Endothelial cell of hepatic sinusoid (primary cell): ENCODE results near the gene MRPS12.

Source experiments
- in situ Hi-C: cut with HindIII; loops from 2 replicates; pipeline ENCODE4 v1.10.0; 2017; ENCODE audit warnings: low sequenced_read_pairs

MRPS12 gene

DNA sequence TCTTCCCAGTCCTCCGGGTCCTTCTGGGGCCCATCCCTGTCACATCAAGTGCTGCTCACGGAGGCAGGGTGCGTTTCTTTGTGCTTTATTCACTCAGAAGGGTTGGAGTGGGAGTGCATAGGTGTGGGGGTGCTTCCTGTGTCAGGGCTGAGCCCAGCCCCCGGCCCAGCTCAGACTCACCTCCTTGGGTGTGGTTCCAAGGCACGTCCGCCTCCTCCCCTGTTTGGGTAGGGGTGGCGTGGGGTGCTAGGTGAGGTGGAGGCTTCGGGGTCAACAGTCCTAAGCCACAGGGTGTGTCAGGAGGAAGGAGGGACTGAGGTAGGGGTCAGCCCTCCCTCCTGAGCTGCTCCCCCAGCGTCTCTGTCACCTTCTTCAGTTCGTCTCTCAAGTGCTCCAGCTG lies 21.8 kb upstream of the MRPS12 start:
- in situ Hi-C loops, result loop anchor here (25.0 kb wide), 1 partner anchor 147 kb away; the partner anchor contains the start of gene LGALS7

DNA sequence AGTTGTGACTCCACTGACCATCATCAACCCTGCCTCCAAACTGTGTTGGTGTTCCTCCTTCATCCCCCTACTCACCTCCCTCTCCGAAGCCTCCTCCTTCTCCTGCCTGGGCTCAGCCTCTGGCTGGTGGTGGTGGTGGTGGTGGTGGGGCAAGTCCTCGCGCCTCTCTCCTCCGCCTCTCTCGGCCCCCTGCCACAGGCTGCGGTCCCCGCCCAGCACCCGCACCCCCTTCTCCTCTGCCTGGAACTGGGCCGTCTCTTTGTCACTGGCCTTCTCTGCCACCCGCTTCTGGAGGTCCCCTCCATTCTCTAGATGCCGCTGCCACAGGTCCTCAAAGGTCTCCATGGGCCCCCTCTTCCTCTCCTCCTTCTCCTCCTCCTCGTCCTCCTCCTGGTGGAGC lies 20.3 kb upstream of the MRPS12 start:
- in situ Hi-C loops, result loop anchor here (25.0 kb wide), 1 partner anchor 148 kb away; the partner anchor contains the start of gene LGALS7

DNA sequence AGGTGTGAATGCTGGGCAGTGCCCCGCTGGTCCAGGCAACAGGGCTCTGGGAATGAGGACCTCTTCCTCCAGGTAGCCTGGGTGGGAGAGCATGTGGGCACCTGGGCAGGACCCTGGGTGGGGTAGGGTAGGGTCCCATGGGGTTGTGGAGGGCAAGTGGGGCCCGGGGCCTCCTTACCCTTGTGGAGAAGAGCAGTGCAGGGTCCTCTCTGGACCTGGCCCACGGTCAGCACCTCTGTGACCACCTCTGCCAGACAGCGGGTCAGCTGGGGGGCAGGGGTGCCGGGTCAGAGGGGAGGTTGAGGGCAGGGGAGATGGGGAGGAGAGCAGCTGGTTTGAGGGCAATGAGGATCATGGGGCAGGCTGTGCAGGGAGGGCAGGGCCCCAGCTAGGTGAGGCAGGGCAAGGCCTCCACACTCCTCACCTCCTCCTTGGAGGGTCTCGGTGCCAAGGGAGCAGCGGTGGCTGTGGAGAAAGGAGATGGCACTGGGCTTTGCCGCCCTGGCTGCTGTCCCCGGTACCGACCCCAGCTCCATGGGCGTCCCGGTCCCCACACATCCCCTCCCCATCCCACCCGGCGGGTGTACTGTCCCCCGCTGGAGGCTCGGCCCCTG lies 19.2 kb upstream of the MRPS12 start:
- in situ Hi-C loops, result loop anchor here (25.0 kb wide), 1 partner anchor 149 kb away; the partner anchor contains the start of gene LGALS7

DNA sequence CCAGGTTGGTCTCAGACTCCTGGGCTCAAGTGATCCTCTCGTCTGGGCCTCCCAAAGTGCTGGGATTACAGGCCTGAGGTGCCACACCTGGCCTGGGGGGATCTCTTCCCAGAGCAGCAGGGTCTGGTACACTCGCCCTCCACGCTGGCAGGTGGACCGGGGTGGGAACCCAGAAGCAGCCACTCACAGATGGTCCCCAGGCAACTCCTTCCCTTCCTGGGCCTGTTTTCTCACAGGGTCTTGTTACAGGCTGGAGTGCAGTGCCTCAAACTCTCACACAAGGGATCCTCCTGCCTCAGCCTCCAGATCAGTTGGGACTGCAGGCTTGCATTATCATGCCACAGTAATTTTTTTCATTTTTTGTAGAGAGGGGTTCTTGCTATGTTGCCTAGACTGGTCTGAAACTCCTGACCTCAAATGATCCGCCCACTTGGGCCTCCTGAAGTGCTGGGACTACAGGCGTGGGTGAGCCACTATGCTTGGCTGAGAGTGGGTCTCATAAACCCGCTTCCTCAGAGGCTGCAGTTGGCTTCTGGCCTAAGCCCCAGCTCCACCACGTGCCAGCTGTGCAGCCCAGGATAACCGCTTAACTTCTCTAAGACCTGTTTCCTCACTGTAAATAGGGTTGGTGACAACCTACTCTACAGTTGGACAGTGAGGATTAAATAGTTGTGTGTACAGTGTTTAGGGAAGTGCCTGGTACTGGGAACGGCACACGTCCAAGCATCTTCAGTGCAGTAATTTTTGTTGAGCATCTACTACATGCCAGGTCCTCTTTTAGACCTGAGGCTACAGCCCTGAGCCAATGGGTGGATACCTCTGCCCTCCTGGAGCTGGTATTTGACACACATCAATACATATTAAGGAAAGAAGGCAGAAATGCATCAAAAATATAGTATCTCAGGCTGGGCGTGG lies 17.9 kb upstream of the MRPS12 start:
- in situ Hi-C loops, result loop anchor here (25.0 kb wide), 1 partner anchor 151 kb away; the partner anchor contains the start of gene LGALS7

DNA sequence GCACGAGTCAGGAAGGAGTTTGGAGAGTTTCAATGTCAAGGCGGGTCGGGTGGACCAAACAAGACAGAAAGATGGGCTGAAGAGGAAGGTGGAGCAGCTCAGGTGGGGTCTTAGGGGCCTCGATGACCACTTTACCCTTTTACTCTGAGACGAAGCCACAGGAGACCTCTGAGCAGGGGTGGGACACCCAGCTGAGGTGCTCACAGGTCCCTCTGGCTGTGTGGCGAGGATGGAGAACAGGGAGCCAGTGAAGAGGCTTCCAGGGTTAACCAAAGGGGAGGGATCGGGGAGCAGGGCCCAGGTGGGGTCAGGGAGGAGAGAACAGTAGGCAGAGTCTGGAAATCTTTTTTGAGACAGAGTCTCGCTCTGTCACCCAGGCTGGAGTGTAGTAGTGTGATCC lies 16.8 kb upstream of the MRPS12 start:
- in situ Hi-C loops, result loop anchor here (25.0 kb wide), 1 partner anchor 152 kb away; the partner anchor contains the start of gene LGALS7

DNA sequence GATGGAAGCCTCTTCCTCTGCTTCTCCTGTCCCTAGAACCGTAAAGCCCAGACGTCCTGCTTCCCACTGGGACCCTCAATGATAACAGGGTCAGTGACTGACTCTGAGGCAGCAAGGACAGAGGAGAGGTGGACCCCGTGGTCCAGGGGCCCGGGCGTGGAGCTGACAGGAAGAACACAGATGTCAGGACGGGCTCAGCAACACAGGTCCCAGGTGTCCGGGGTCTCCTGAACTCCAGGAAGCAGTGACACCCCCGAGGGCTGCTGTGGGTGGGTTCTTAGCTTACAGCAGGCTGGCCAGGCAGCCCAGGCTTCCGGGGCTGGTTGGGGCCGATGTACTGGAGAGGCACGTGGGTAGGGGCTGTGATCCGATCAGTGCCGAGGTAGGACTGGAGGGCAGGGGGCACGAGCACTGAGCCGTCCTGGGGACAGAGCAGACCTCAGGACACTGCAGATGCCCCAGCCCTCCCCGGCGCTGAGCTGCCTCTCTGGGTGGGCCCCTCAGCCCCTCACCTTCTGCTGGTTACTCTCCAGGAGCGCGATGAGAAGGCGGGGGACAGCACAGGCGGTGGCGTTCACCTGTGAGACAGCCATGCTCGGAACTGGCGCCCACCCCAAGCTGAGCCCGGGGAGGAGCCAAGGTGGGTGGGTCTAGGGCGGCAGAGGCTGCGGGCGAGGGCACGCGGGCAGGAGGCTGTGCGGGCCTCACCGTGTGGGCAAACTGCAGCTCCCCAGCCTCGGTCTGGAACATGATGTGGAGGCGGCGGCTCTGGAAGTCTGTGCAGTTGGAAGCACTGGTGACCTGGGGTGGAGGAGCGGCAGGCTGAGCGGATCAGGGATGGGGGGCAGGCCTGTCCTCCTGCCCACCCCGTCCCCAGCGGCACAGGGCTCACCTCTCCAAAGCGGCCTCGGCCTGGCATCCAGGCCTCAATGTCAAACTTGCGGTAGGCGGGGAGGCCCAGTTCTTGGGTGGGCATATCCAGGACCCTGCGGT lies 15.1 kb upstream of the MRPS12 start:
- in situ Hi-C loops, result loop anchor here (25.0 kb wide), 1 partner anchor 153 kb away; the partner anchor contains the start of gene LGALS7

DNA sequence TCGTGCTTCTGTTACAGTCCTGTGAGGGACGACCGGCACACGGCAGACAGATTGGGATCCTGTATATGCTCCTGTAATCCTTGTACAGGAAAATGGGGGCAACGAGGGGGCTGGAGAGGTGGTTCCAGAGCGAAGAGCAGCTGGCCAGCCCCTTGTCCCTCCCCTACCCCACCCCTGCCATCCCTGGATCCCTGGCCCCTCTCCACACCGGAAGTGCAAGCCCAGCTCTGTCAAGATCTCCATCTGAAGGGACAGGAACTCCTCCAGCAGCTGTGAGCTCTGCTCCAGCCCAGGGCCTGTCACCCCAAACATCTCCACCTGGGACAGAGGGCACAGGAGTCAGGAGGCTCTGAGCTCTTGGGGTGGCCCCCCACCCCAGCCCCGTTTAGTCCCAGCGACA lies 13.2 kb upstream of the MRPS12 start:
- in situ Hi-C loops, result loop anchor here (25.0 kb wide), 1 partner anchor 155 kb away; the partner anchor contains the start of gene LGALS7

DNA sequence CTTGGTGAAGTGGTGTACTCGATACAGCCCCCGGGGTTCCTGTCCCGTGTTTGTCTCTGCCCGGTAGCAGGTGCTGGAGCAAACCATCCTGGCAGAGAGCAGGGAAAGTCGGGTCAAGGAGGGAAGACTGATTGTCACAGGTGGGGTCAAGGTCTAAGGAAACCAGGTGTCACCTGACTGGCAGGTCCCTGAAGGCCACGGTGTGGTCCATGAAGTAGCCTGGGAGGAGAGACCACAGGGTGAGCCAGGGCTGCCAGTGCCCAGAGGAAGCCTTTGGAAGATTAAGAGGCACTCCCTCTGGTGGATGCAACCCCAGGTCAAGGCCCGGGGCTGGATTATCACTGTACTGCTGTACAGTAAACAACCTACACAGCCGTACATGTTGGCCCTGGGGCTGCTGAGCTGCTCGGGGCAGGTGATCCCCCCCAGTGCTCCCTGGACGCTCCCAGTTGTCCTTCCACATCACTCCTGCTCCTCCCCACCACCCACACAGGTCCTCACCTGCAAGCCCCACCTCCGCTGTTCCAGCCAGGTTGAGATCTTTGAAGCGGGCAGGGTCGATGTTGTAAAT lies 12.7 kb upstream of the MRPS12 start:
- in situ Hi-C loops, result loop anchor here (25.0 kb wide), 1 partner anchor 156 kb away; the partner anchor contains the start of gene LGALS7

DNA sequence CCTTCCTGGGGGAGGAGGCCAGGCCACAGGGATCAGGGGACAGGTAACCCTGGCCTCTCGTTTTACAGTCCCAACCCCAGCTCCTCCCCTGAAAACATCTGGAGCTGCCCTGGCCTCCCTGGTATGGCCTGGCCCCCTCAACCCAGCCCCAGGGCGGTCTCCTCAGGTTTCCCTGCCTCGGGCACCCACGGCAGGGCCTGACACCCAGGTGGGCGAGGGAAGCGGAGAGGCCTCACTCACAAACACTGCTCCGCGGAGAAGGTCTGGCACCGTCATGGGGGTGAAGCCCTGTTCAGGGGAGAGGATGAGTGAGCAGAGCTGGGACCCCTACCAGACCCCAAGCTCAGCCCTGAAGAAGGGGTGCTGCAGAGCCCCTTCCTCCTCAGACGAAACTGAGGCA lies 12.2 kb upstream of the MRPS12 start:
- in situ Hi-C loops, result loop anchor here (25.0 kb wide), 1 partner anchor 156 kb away; the partner anchor contains the start of gene LGALS7

DNA sequence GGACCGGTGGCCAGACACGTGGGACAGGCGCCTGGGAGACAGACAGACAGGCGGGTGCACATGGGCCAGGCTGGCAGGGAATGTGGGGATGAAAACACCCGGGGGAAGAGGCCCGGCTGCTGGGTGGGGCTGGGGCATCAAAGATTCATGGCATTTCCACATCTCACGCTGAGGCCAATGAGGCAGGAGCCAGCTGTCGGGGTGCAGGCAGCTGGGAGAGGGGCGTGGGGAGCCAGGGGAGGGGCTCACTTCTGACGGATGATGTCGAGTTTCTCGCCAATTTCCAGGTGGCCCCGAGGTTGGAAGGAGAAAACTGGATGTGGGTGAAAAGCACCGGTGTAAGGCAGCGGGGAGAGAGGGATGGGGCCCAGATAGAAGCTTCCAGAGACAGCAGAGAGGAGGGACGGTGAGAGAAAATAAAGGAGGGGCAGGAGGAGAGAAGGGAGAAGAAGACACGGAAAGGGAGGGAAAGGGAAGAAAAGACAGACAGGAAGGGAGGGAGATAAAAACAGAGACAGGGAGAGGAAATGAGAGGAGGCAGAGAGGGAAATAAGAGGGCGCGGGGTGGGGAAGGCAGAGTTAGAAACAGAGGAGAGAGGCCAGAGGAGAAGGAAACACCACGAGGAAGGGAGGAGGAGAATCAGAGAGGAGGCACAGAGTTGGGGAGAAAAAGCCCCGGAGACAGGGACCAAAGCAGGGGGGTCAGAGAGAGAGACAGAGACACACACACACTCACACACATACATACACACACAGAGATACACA lies 10.7 kb upstream of the MRPS12 start:
- in situ Hi-C loops, result loop anchor here (25.0 kb wide), 1 partner anchor 158 kb away; the partner anchor contains the start of gene LGALS7

DNA sequence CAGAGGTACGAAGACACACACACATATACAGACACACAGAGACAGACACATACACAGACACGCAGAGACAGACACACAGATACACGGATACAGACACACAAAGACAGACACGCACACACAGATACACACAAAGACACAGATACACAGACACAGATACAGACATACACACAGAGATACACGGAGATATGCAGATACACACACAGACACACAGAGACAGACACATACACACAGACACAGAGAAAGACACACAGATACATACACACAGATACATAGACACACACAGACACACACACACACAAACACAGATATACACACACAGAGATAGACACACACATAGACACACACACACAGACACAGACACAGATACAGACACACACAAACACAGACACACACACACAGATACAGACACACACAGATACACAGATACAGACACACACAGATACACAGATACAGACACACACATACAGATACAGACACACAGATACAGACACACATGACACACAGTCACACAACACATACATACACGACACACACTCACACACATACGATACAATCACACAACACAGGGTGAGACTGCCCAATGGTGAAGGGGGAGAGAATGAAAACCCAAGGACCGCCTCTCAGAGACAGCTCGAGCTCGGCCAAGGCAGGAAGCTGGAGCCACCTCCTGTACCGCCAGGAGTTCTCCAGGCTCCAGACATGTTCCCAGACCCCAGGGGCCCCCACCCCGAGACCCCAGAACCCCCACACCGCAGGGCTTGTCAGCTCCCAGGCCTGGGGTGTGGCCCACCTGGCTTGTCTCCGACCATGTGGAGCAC lies 9.9 kb upstream of the MRPS12 start:
- in situ Hi-C loops, result loop anchor here (25.0 kb wide), 1 partner anchor 159 kb away; the partner anchor contains the start of gene LGALS7

DNA sequence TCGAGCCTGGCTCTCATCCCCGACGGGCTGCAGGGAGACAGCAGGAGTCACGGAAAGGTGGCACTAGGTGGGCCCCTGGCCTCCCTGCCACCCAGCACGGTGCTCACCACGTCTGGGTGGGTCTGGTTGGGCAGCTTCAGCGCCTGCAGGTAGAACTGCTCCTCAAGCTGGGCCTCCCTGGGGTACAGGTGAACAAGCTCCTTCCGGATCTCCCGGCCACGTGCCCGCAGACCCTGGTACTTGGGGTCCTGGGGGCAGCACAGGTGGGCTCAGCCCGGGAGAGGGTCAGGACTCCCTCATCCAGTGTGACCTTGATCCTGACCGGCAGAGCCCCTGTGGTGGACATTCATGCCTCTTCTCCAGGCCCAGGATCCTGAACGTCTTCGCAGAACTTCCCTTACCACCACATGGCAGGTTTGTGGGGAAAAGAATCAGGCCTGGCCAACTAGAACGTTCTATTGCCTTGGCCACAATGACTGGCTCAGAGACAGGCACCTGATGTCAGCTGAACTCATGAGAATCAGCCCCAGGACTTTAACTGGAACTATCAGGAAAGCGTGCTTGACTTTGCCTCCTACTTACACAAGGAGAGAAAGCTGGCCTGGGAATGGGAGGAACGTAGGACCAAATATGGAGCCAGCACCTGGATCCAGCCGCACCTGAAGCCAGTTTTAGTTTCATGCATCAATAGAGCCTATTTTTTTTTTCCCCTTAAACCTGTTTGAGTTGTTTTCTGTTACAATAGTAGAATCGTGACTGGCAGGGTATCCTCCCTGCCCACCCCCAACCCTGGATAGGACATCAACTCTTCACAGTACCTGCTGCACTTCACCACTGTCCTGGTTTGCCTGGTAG lies 9.1 kb upstream of the MRPS12 start:
- in situ Hi-C loops, result loop anchor here (25.0 kb wide), 1 partner anchor 159 kb away; the partner anchor contains the start of gene LGALS7

DNA sequence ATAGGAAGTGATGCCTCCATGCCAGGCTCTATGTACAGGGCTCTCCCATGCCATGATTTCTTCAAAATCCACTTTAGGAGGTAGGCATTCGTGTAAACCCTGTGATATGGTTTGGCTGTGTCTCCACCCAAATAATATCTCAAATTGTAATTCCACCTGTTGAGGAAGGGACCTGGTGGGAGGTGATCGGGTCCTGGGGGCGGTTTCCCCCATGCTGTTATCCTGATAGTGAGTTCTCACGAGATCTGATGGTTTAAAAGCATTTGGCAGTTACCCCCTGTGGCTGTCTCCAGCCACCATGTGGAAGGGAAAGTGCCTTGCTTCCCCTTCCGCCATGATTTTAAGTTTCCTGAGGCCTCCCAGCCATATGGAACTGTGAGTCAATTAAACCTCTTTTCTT lies 8.3 kb upstream of the MRPS12 start:
- in situ Hi-C loops, result loop anchor here (25.0 kb wide), 1 partner anchor 160 kb away; the partner anchor contains the start of gene LGALS7

DNA sequence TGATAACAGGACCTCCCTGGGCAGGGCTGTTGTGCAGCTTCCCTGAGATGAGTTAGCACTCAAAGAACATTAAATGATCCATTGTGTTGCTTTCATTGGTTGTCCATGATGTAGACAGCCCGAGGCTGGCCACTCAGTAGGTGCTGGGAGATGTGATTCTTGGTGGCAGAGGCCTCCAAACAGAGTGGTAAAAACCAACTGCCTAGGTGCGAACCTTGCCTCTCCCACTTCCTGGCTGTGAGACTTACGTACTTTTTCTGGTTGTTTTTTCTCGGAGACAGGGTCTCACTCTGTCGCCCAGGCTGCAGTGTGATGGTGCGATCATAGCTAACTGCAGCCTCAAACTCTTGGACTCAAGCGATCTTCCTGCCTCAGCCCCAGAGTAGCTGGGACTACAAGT lies 6.4 kb upstream of the MRPS12 start:
- in situ Hi-C loops, result loop anchor here (25.0 kb wide), 1 partner anchor 162 kb away; the partner anchor contains the start of gene LGALS7

DNA sequence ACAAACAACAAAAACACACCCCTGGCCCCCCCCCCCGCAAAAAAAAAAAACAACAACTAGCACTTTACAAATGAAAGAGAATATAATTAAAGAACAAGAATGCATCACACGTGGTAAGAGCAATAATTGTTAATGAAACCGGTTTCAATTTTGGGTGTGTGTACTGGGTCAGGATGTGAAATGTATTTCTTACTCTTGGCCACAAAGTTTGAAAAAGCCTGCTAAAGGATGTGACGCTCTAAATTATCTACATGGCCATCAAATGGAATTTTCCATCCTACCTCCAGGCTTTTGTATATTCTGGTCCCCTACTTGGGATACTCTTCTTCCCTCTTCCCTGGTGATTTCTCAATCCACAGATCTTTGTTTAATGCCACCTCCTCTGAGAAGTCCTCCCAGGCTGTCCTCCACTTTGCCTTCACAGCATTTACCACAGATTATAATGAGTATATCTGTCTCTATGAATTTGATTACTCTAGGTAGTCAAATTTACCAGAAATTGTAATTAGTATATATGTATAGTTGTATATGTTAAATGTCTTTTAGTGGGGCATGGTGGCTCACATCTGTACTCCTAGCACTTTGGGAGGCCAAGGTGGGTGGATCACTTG lies 2.2 kb upstream of the MRPS12 start:
- in situ Hi-C loops, result no loop called here

DNA sequence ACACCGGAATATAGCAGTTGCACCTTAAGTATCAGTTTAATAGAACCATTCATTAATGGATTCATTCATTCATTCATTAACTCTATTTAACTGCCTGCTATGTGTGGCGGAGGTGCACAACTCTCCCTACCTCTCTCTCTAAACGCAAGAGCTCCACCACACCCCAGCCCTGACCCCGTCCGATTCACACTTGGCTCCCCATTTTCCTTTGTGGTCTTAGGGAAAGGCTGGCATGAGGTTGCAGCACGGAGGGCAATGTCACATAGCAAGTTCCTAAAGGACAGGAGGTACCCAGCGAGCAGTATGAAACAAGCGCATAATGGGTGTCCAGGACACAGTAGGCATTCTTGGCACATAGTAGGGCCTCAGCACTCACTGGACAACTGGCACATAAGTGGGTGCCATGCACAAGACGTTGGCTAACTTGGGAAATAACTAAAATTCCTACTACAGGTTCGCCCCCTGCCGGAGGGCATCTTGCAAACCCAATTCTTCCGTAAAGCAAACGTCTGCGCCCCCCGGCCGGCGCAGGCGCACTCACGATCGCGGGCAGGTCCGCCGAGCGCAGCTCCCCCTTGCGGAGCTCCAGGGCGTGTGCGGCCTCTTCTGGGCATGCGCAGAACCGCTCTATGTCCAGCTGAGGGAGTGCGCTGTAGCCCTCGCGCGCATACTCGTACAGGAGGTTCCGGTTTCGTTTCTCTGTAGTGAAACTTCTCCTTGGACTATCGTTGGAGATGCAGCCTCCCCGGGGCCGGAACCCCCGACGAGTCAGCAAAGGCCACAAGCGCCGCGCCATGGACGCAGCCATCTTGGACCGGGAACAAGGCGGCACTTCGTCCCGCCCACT lies 592 bp upstream of the MRPS12 start, which contains the start of gene SARS2:
TSS of gene SARS2 (minus strand) at position 835 of the 847 bp plus-strand sequence. CDS start at position 808, 27 bp downstream.
- in situ Hi-C loops, result no loop called here
